ENCODE results near the gene KRTAP10-1. TPM values are rescaled to one million over a fixed set of nuclear protein-coding genes. Genes with fewer than 3 reads are reported as not detected.

The KRTAP10-1 gene
- total and polyA plus RNA-seq, 2 of the 13 experiments (the other 11 are each of a cell fraction or from before 2014, with no cell fraction given), result not detected

DNA sequence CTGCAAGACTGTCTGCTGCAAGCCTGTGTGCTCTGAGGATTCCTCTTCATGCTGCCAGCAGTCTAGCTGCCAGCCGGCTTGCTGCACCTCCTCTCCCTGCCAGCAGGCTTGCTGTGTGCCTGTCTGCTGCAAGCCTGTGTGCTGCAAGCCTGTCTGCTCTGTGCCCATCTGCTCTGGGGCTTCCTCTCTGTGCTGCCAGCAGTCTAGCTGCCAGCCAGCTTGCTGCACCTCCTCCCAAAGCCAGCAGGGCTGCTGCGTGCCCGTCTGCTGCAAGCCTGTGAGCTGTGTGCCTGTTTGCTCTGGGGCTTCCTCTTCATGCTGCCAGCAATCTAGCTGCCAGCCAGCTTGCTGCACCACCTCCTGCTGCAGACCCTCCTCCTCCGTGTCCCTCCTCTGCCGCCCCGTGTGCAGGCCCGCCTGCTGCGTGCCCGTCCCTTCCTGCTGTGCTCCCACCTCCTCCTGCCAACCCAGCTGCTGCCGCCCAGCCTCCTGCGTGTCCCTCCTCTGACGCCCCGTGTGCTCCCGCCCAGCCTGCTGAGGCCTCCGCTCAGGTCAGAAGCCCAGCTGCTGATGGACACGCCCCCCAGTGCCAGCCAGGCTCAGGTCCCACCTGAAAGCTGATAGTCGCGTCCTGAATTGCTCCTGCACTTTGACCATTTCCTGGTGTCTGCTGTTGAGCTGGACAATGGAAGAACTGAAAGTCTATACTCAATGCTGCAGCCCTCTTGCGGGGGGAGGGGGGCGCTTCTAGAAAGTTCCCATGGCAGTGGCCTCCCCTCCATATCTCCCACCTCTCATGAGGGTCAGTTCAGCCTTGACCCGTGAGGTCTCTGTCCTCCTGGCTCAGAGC lies 34.7 kb upstream of the KRTAP10-1 start (continued):
- TF ChIP-seq, protein P1, sequence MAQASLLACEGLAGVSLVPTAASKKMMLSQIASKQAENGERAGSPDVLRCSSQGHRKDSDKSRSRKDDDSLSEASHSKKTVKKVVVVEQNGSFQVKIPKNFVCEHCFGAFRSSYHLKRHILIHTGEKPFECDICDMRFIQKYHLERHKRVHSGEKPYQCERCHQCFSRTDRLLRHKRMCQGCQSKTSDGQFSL (CRISPR knock-in tag; IDR thresholded peaks at IDR 0.05), result 0 out of 2 replicates have a peak, but pooled peaks have one; percentile 21
- TF ChIP-seq HDAC2 (CRISPR knock-in tag; IDR thresholded peaks at IDR 0.05), result peak; percentile 2; the same call in 1 of the 2 replicates
- peak; percentile 42; the same call in 1 of the 2 replicates for TF ChIP-seq SALL1 (CRISPR knock-in tag; IDR thresholded peaks at IDR 0.05)
- TF ChIP-seq CEBPB (IDR thresholded peaks at IDR 0.05; ENCODE audit: borderline replicate concordance, low read depth, low read length), result no peak
- TF ChIP-seq HOXA5 (CRISPR knock-in tag; IDR thresholded peaks at IDR 0.05), result 0 out of 2 replicates have a peak, but pooled peaks have one; percentile 36
- TF ChIP-seq SP5 (CRISPR knock-in tag; IDR thresholded peaks at IDR 0.05; ENCODE audit: borderline replicate concordance, low read depth), result peak; percentile 78; the same call in 1 of the 2 replicates
- no peak for TF ChIP-seq ZNF101 (CRISPR knock-in tag; IDR thresholded peaks at IDR 0.05; ENCODE audit: borderline replicate concordance, low read depth)
- no peak for TF ChIP-seq SP2 (CRISPR knock-in tag; IDR thresholded peaks at IDR 0.05)
- TF ChIP-seq ZNF660 (CRISPR knock-in tag; IDR thresholded peaks at IDR 0.05; ENCODE audit: borderline replicate concordance, low read depth), result no peak
- TF ChIP-seq, protein P2, sequence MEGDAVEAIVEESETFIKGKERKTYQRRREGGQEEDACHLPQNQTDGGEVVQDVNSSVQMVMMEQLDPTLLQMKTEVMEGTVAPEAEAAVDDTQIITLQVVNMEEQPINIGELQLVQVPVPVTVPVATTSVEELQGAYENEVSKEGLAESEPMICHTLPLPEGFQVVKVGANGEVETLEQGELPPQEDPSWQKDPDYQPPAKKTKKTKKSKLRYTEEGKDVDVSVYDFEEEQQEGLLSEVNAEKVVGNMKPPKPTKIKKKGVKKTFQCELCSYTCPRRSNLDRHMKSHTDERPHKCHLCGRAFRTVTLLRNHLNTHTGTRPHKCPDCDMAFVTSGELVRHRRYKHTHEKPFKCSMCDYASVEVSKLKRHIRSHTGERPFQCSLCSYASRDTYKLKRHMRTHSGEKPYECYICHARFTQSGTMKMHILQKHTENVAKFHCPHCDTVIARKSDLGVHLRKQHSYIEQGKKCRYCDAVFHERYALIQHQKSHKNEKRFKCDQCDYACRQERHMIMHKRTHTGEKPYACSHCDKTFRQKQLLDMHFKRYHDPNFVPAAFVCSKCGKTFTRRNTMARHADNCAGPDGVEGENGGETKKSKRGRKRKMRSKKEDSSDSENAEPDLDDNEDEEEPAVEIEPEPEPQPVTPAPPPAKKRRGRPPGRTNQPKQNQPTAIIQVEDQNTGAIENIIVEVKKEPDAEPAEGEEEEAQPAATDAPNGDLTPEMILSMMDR (CRISPR knock-in tag; IDR thresholded peaks at IDR 0.05), result peak; percentile 46; the same call in 1 of the 2 replicates
- no peak for TF ChIP-seq DNMT3B (CRISPR knock-in tag; conservative IDR thresholded peaks at IDR 0.05)
- TF ChIP-seq ZBTB42 (CRISPR knock-in tag; IDR thresholded peaks at IDR 0.05), result no peak
- TF ChIP-seq ZNF138 (CRISPR knock-in tag; IDR thresholded peaks at IDR 0.05; ENCODE audit: low read depth), result no peak
- TF ChIP-seq, protein P3, sequence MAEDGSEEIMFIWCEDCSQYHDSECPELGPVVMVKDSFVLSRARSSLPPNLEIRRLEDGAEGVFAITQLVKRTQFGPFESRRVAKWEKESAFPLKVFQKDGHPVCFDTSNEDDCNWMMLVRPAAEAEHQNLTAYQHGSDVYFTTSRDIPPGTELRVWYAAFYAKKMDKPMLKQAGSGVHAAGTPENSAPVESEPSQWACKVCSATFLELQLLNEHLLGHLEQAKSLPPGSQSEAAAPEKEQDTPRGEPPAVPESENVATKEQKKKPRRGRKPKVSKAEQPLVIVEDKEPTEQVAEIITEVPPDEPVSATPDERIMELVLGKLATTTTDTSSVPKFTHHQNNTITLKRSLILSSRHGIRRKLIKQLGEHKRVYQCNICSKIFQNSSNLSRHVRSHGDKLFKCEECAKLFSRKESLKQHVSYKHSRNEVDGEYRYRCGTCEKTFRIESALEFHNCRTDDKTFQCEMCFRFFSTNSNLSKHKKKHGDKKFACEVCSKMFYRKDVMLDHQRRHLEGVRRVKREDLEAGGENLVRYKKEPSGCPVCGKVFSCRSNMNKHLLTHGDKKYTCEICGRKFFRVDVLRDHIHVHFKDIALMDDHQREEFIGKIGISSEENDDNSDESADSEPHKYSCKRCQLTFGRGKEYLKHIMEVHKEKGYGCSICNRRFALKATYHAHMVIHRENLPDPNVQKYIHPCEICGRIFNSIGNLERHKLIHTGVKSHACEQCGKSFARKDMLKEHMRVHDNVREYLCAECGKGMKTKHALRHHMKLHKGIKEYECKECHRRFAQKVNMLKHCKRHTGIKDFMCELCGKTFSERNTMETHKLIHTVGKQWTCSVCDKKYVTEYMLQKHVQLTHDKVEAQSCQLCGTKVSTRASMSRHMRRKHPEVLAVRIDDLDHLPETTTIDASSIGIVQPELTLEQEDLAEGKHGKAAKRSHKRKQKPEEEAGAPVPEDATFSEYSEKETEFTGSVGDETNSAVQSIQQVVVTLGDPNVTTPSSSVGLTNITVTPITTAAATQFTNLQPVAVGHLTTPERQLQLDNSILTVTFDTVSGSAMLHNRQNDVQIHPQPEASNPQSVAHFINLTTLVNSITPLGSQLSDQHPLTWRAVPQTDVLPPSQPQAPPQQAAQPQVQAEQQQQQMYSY (CRISPR knock-in tag; IDR thresholded peaks at IDR 0.05), result no peak
- TF ChIP-seq ZMYM2 (CRISPR knock-in tag; IDR thresholded peaks at IDR 0.05), result no peak
- TF ChIP-seq PITX1 (CRISPR knock-in tag; IDR thresholded peaks at IDR 0.05), result peak; percentile 55; the same call in 1 of the 2 replicates
- TF ChIP-seq NR2F1 (CRISPR knock-in tag; IDR thresholded peaks at IDR 0.05), result no peak; a peak in 1 of 4 replicates
- TF ChIP-seq U2AF1 (optimal IDR thresholded peaks at IDR 0.05; ENCODE audit: low read depth, low read length), result no peak
- TF ChIP-seq, protein P4, sequence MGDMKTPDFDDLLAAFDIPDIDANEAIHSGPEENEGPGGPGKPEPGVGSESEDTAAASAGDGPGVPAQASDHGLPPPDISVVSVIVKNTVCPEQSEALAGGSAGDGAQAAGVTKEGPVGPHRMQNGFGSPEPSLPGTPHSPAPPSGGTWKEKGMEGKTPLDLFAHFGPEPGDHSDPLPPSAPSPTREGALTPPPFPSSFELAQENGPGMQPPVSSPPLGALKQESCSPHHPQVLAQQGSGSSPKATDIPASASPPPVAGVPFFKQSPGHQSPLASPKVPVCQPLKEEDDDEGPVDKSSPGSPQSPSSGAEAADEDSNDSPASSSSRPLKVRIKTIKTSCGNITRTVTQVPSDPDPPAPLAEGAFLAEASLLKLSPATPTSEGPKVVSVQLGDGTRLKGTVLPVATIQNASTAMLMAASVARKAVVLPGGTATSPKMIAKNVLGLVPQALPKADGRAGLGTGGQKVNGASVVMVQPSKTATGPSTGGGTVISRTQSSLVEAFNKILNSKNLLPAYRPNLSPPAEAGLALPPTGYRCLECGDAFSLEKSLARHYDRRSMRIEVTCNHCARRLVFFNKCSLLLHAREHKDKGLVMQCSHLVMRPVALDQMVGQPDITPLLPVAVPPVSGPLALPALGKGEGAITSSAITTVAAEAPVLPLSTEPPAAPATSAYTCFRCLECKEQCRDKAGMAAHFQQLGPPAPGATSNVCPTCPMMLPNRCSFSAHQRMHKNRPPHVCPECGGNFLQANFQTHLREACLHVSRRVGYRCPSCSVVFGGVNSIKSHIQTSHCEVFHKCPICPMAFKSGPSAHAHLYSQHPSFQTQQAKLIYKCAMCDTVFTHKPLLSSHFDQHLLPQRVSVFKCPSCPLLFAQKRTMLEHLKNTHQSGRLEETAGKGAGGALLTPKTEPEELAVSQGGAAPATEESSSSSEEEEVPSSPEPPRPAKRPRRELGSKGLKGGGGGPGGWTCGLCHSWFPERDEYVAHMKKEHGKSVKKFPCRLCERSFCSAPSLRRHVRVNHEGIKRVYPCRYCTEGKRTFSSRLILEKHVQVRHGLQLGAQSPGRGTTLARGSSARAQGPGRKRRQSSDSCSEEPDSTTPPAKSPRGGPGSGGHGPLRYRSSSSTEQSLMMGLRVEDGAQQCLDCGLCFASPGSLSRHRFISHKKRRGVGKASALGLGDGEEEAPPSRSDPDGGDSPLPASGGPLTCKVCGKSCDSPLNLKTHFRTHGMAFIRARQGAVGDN (CRISPR knock-in tag; IDR thresholded peaks at IDR 0.05), result peak; percentile 91

All from HepG2 (cell line).